ENCODE measurements around the gene TIGD3. TPM values are rescaled to one million over a fixed set of nuclear protein-coding genes. Genes with fewer than 3 reads are reported as not detected.

Gene TIGD3
- total and polyA plus RNA-seq, 2 experiments from 2014 or later: 1.2 to 3.0 TPM

- ATAC-seq (no peak), DNase-seq (ENCODE audit: low spot score) (no peak)
- no peaks in the 10 kb centered on the region for H3K9me3 Mint-ChIP-seq
- no peak overlapping the region for H2AFZ ChIP-seq
- peaks cover 49% of the 10 kb centered on the region for H3K4me1 ChIP-seq (ENCODE audit: insufficient read depth)
- peak overlapping the region; percentile 98 for H3K4me3 ChIP-seq
- H3K9me2 ChIP-seq (ENCODE audit: insufficient read depth): no peaks in the 10 kb centered on the region
- H3K79me2 ChIP-seq (replicated peaks; ENCODE audit: insufficient read depth): peaks cover 44% of the 10 kb centered on the region
- H3K36me3 ChIP-seq (ENCODE audit: insufficient read depth): no peaks in the 10 kb centered on the region
- peak overlapping the region; percentile 99 for H3K4me2 ChIP-seq
- H3K36me3 Mint-ChIP-seq (ENCODE audit: low read depth): peaks cover 8% of the 10 kb centered on the region
- H3K4me3 Mint-ChIP-seq: peak overlapping the region; percentile 76
- peaks cover 11% of the 10 kb centered on the region for H4K20me1 ChIP-seq (replicated peaks; ENCODE audit: insufficient read depth)
- H3K27me3 Mint-ChIP-seq (ENCODE audit: insufficient read depth, low read depth, poor library complexity): peaks cover 39% of the 10 kb centered on the region
- peak overlapping the region; percentile 88 for H3K27ac ChIP-seq (ENCODE audit: low read depth)
- H3F3A ChIP-seq (replicated peaks; ENCODE audit: low read depth): peaks cover 21% of the 10 kb centered on the region
- peak overlapping the region; percentile 66; the same call in 1 of the 2 replicates for H3K27ac Mint-ChIP-seq
- TF ChIP-seq POLR2AphosphoS5 (IDR thresholded peaks at IDR 0.05; ENCODE audit: low read depth) (no peak; the same call in 1 of the 2 replicates), ZNF462 (CRISPR knock-in tag; IDR thresholded peaks at IDR 0.05) (no peak), STAT1 (IDR thresholded peaks at IDR 0.05; ENCODE audit: unreplicated experiment) (no peak)
- peaks cover 14% of the 10 kb centered on the region for H3K27me3 ChIP-seq (ENCODE audit: insufficient read depth)
- H3K4me1 Mint-ChIP-seq: peaks cover 41% of the 10 kb centered on the region
Observed at GRCh38 chr11:65315866-65316226, 38.7 kb upstream of the TIGD3 start.

GRCh38 chr11:65316227-65317024 is 38.1 kb upstream of the TIGD3 start:
- ATAC-seq: no peak
- Mint-ChIP-seq H3K27ac (peak overlapping the region; percentile 82), H3K4me3 (peak overlapping the region; percentile 76), H3K36me3 (ENCODE audit: low read depth) (peaks cover 12% of the 10 kb centered on the region), H3K4me1 (peaks cover 41% of the 10 kb centered on the region), H3K27me3 (ENCODE audit: insufficient read depth, low read depth, poor library complexity) (peaks cover 36% of the 10 kb centered on the region), H3K9me3 (no peaks in the 10 kb centered on the region)
- H4K20me1 ChIP-seq (replicated peaks; ENCODE audit: insufficient read depth): peaks cover 11% of the 10 kb centered on the region
- peaks cover 17% of the 10 kb centered on the region for H3F3A ChIP-seq (replicated peaks; ENCODE audit: low read depth)
- H3K27ac ChIP-seq (ENCODE audit: low read depth): peak overlapping the region; percentile 88
- DNase-seq (ENCODE audit: low spot score): peak; percentile 64
- peak overlapping the region; percentile 98 for H3K4me3 ChIP-seq
- H3K36me3 ChIP-seq (ENCODE audit: insufficient read depth): no peaks in the 10 kb centered on the region
- H3K9me2 ChIP-seq (ENCODE audit: insufficient read depth): no peaks in the 10 kb centered on the region
- H3K4me1 ChIP-seq (ENCODE audit: insufficient read depth): peaks cover 49% of the 10 kb centered on the region
- peaks cover 44% of the 10 kb centered on the region for H3K79me2 ChIP-seq (replicated peaks; ENCODE audit: insufficient read depth)
- peak overlapping the region; percentile 99 for H3K4me2 ChIP-seq
- peaks cover 14% of the 10 kb centered on the region for H3K27me3 ChIP-seq (ENCODE audit: insufficient read depth)
- H2AFZ ChIP-seq: no peak overlapping the region
- TF ChIP-seq REST (IDR thresholded peaks at IDR 0.05; ENCODE audit: unreplicated experiment): no peak

Data from GM23338 (cell line).